ENCODE results near the gene LMTK3. TPM values are rescaled to one million over a fixed set of nuclear protein-coding genes. Genes with fewer than 3 reads are reported as not detected.

LMTK3 gene
- total and polyA plus RNA-seq, 9 of the 15 experiments (the other 6 are each of a cell fraction or from before 2014, with no cell fraction given): 0.35 to 12.3 (median 2.0) TPM; not detected in 2

DNA sequence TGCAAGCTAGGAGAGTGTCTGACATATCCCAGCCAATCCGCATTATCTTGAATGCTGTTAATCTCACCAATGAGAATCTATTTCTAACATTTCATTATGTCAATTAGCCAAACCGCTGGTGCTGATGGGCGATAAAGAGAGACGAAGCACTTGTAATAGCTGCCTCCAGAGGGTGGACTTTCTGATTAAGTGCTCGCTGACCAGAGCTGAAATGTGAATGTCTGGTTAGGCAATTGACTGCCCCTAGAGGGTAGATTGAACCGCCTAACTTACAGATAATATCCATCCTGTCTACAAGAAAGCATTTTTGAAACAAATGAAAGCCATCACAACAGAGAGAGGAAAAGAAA lies 66.4 kb downstream of the LMTK3 start (continued):
- TF ChIP-seq TEAD4 (IDR thresholded peaks at IDR 0.05; ENCODE audit: low read length) (peak; percentile 73), TEAD4 (CRISPR knock-in tag; IDR thresholded peaks at IDR 0.05; ENCODE audit: borderline replicate concordance) (no peak), GATAD2B (IDR thresholded peaks at IDR 0.05; ENCODE audit: borderline replicate concordance) (peak; percentile 55; the same call in 1 of the 2 replicates), ZNF12 (CRISPR knock-in tag; IDR thresholded peaks at IDR 0.05) (no peak), PCBP2 (IDR thresholded peaks at IDR 0.05; ENCODE audit: low read depth, low read length, poor library complexity, severe bottlenecking) (no peak), MAFK (IDR thresholded peaks at IDR 0.05; ENCODE audit: low read length) (no peak), TEAD2 (tag; IDR thresholded peaks at IDR 0.05) (peak; percentile 39; the same call in 1 of the 2 replicates), HNRNPLL (IDR thresholded peaks at IDR 0.05; ENCODE audit: low read depth, low read length, poor library complexity, severe bottlenecking) (no peak), RAD21 (CRISPR knock-in tag; conservative IDR thresholded peaks at IDR 0.05 in 1 of 2, IDR thresholded peaks at IDR 0.05 in 1 of 2) (peak; percentile 42 to 46), KLF6 (CRISPR knock-in tag; IDR thresholded peaks at IDR 0.05; ENCODE audit: borderline replicate concordance) (no peak), CEBPB (tag; IDR thresholded peaks at IDR 0.05) (peak; percentile 82), SMARCB1 (IDR thresholded peaks at IDR 0.05; ENCODE audit: insufficient read length, low read depth) (peak; percentile 62), CXXC5 (CRISPR knock-in tag; IDR thresholded peaks at IDR 0.05) (no peak)
- TF ChIP-seq, protein P1, sequence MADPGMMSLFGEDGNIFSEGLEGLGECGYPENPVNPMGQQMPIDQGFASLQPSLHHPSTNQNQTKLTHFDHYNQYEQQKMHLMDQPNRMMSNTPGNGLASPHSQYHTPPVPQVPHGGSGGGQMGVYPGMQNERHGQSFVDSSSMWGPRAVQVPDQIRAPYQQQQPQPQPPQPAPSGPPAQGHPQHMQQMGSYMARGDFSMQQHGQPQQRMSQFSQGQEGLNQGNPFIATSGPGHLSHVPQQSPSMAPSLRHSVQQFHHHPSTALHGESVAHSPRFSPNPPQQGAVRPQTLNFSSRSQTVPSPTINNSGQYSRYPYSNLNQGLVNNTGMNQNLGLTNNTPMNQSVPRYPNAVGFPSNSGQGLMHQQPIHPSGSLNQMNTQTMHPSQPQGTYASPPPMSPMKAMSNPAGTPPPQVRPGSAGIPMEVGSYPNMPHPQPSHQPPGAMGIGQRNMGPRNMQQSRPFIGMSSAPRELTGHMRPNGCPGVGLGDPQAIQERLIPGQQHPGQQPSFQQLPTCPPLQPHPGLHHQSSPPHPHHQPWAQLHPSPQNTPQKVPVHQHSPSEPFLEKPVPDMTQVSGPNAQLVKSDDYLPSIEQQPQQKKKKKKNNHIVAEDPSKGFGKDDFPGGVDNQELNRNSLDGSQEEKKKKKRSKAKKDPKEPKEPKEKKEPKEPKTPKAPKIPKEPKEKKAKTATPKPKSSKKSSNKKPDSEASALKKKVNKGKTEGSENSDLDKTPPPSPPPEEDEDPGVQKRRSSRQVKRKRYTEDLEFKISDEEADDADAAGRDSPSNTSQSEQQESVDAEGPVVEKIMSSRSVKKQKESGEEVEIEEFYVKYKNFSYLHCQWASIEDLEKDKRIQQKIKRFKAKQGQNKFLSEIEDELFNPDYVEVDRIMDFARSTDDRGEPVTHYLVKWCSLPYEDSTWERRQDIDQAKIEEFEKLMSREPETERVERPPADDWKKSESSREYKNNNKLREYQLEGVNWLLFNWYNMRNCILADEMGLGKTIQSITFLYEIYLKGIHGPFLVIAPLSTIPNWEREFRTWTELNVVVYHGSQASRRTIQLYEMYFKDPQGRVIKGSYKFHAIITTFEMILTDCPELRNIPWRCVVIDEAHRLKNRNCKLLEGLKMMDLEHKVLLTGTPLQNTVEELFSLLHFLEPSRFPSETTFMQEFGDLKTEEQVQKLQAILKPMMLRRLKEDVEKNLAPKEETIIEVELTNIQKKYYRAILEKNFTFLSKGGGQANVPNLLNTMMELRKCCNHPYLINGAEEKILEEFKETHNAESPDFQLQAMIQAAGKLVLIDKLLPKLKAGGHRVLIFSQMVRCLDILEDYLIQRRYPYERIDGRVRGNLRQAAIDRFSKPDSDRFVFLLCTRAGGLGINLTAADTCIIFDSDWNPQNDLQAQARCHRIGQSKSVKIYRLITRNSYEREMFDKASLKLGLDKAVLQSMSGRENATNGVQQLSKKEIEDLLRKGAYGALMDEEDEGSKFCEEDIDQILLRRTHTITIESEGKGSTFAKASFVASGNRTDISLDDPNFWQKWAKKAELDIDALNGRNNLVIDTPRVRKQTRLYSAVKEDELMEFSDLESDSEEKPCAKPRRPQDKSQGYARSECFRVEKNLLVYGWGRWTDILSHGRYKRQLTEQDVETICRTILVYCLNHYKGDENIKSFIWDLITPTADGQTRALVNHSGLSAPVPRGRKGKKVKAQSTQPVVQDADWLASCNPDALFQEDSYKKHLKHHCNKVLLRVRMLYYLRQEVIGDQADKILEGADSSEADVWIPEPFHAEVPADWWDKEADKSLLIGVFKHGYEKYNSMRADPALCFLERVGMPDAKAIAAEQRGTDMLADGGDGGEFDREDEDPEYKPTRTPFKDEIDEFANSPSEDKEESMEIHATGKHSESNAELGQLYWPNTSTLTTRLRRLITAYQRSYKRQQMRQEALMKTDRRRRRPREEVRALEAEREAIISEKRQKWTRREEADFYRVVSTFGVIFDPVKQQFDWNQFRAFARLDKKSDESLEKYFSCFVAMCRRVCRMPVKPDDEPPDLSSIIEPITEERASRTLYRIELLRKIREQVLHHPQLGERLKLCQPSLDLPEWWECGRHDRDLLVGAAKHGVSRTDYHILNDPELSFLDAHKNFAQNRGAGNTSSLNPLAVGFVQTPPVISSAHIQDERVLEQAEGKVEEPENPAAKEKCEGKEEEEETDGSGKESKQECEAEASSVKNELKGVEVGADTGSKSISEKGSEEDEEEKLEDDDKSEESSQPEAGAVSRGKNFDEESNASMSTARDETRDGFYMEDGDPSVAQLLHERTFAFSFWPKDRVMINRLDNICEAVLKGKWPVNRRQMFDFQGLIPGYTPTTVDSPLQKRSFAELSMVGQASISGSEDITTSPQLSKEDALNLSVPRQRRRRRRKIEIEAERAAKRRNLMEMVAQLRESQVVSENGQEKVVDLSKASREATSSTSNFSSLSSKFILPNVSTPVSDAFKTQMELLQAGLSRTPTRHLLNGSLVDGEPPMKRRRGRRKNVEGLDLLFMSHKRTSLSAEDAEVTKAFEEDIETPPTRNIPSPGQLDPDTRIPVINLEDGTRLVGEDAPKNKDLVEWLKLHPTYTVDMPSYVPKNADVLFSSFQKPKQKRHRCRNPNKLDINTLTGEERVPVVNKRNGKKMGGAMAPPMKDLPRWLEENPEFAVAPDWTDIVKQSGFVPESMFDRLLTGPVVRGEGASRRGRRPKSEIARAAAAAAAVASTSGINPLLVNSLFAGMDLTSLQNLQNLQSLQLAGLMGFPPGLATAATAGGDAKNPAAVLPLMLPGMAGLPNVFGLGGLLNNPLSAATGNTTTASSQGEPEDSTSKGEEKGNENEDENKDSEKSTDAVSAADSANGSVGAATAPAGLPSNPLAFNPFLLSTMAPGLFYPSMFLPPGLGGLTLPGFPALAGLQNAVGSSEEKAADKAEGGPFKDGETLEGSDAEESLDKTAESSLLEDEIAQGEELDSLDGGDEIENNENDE (IDR thresholded peaks at IDR 0.05; ENCODE audit: low read depth, low read length): no peak
- TF ChIP-seq, protein P2, sequence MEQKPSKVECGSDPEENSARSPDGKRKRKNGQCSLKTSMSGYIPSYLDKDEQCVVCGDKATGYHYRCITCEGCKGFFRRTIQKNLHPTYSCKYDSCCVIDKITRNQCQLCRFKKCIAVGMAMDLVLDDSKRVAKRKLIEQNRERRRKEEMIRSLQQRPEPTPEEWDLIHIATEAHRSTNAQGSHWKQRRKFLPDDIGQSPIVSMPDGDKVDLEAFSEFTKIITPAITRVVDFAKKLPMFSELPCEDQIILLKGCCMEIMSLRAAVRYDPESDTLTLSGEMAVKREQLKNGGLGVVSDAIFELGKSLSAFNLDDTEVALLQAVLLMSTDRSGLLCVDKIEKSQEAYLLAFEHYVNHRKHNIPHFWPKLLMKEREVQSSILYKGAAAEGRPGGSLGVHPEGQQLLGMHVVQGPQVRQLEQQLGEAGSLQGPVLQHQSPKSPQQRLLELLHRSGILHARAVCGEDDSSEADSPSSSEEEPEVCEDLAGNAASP (IDR thresholded peaks at IDR 0.05): no peak
- TF ChIP-seq, protein P3, sequence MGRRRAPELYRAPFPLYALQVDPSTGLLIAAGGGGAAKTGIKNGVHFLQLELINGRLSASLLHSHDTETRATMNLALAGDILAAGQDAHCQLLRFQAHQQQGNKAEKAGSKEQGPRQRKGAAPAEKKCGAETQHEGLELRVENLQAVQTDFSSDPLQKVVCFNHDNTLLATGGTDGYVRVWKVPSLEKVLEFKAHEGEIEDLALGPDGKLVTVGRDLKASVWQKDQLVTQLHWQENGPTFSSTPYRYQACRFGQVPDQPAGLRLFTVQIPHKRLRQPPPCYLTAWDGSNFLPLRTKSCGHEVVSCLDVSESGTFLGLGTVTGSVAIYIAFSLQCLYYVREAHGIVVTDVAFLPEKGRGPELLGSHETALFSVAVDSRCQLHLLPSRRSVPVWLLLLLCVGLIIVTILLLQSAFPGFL (CRISPR knock-in tag; IDR thresholded peaks at IDR 0.05): no peak
